ENCODE data around the gene CNTNAP2. TPM values are rescaled to one million over a fixed set of nuclear protein-coding genes. Genes with fewer than 3 reads are reported as not detected.
A peak's percentile ranks its signal among the peaks of the same experiment; 100 is the strongest.

CNTNAP2 gene
- total RNA-seq, 1 experiment from 2014 or later, result 64.5 TPM

DNA sequence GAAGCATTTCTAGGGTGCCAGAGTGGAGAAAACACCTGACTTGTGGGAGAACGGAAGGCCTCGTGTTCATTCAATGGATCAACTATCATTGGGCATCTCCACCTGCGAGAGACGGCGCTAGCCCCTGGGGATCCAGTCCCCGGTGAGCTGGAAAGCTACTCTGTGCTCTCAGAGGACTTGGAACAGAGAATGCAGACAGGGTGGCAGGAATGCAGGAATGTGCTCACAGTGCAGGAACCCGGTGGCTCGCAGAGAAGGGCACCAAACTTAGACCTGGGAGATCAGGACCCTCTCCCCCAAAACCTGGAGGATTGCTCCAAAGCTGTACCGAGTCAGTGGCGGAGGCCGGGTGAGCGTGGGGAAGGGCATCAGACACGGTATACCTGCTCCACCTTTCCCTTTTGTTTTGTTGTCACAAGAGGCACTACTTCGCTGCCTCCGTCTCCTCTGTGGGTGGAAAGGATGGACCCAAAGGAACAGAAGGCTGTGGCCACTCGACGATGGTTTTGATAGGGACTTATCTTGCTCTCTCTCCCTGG, 1905.0 kb downstream of the CNTNAP2 start:
- Histone ChIP-seq H4K5ac (ENCODE audit: insufficient read length, low read depth, low read length) (no peak overlapping the region), H3K18ac (ENCODE audit: insufficient read length, low read depth, low read length) (no peak overlapping the region), H3T11ph (ENCODE audit: low read length) (no peak overlapping the region), H3K56ac (ENCODE audit: insufficient read length, low read depth, low read length) (no peak overlapping the region), H2BK120ac (ENCODE audit: low read depth, low read length, poor library complexity, severe bottlenecking) (no peak overlapping the region), H3K27me3 (ENCODE audit: insufficient read depth, low read length) (no peaks in the 10 kb centered on the region; the same call in 1 of the 2 replicates), H3K4ac (ENCODE audit: low read depth, low read length) (no peak overlapping the region), H3K23ac (ENCODE audit: insufficient read length, low read depth, low read length) (no peak overlapping the region), H3K79me1 (ENCODE audit: insufficient read depth, low read depth, low read length, poor library complexity, severe bottlenecking) (no peaks in the 10 kb centered on the region), H2AK5ac (ENCODE audit: insufficient read length, low read length) (no peak overlapping the region), H4K8ac (replicated peaks; ENCODE audit: insufficient read length, low read depth, low read length) (no peak overlapping the region), H3K9ac (ENCODE audit: extremely low read depth, insufficient read length, low read length) (no peak overlapping the region), H3K14ac (ENCODE audit: insufficient read depth, low read length) (0 out of 2 replicates have a peak overlapping the region, but pooled peaks have one; percentile 8), H4K91ac (ENCODE audit: insufficient read length, low read depth, low read length) (no peak overlapping the region), H4K20me1 (ENCODE audit: control insufficient read depth, insufficient read depth, insufficient read length) (no peaks in the 10 kb centered on the region), H2BK5ac (ENCODE audit: insufficient read length, low read length) (no peak overlapping the region), H2BK20ac (ENCODE audit: low read depth, low read length, poor library complexity, severe bottlenecking) (no peak overlapping the region), H3K9me3 (ENCODE audit: control insufficient read depth, low read depth, low read length) (no peaks in the 10 kb centered on the region), H2AFZ (ENCODE audit: low read length) (no peak overlapping the region), H3K4me2 (ENCODE audit: insufficient read depth, insufficient read length, low read length) (no peak overlapping the region), H3K27ac (ENCODE audit: insufficient read length, low read depth, low read length) (no peak overlapping the region), H3K79me2 (ENCODE audit: insufficient read depth, low read length) (no peaks in the 10 kb centered on the region), H3K4me1 (ENCODE audit: insufficient read depth, low read length) (peaks cover 3% of the 10 kb centered on the region; the same call in 1 of the 2 replicates), H3K23me2 (ENCODE audit: insufficient read length, low read depth, low read length, poor library complexity, severe bottlenecking) (no peaks in the 10 kb centered on the region), H2BK15ac (ENCODE audit: low read depth, low read length) (no peak overlapping the region), H2BK12ac (ENCODE audit: insufficient read length, low read depth, low read length) (no peak overlapping the region)
- peak; percentile 45 for DNase-seq
- Mint-ChIP-seq H3K27me3 (ENCODE audit: low read depth) (peaks cover 88% of the 10 kb centered on the region), H3K9me3 (peaks cover 4 to 13% of the 10 kb centered on the region in 2 experiments), H3K36me3 (ENCODE audit: insufficient read depth in 1 of 3, low read depth in 3 of 3) (peaks cover 0 to 11% (median 4%) of the 10 kb centered on the region in 3 experiments; a peak in 3 of 7 replicates), H3K27ac (no peak overlapping the region; a peak in 1 of 7 replicates), H3K4me3 (no peak overlapping the region; a peak in 1 of 5 replicates), H3K4me1 (peaks cover 27% of the 10 kb centered on the region in 2 experiments)
- WGBS (ENCODE audit: extremely low coverage, insufficient read length, low lambda C conversion rate), result no CpG with 5 or more reads among the region's 17 CpGs
- TF ChIP-seq, protein P1, sequence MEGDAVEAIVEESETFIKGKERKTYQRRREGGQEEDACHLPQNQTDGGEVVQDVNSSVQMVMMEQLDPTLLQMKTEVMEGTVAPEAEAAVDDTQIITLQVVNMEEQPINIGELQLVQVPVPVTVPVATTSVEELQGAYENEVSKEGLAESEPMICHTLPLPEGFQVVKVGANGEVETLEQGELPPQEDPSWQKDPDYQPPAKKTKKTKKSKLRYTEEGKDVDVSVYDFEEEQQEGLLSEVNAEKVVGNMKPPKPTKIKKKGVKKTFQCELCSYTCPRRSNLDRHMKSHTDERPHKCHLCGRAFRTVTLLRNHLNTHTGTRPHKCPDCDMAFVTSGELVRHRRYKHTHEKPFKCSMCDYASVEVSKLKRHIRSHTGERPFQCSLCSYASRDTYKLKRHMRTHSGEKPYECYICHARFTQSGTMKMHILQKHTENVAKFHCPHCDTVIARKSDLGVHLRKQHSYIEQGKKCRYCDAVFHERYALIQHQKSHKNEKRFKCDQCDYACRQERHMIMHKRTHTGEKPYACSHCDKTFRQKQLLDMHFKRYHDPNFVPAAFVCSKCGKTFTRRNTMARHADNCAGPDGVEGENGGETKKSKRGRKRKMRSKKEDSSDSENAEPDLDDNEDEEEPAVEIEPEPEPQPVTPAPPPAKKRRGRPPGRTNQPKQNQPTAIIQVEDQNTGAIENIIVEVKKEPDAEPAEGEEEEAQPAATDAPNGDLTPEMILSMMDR (conservative IDR thresholded peaks at IDR 0.05), result no peak
